SK-N-SH (cell line): Measurements from ENCODE around the gene IGF2BP2. TPM values are rescaled to one million over a fixed set of nuclear protein-coding genes. Genes with fewer than 3 reads are reported as not detected.

Experiments used
- CTCF ChIA-PET: fragments of 300-600, 350-600 bp; formaldehyde crosslinking; extraction: SDS; loops from one replicate; lab custom pipeline; 2021; lab: Yijun Ruan, JAX
- POLR2A ChIA-PET: fragments of 350-600 bp; sonication (Branson Sonifier 250); formaldehyde crosslinking; extraction: SDS; loops from one replicate; lab custom pipeline; 2020; ENCODE audit warnings: antibody characterized with exemption, inconsistent platforms; lab: Yijun Ruan, JAX
- DNase-seq: peaks from one replicate; pipeline ENCODE4 v3.0.0; 2012
- H2AFZ ChIP-seq: fragments of 200-600 bp; sonication (generic); 2 replicates; pipeline ENCODE4 v1.8.1; 2016; ENCODE audit warnings: antibody characterized with exemption, mild to moderate bottlenecking, low read depth
- H3F3A ChIP-seq: fragments of 200-600 bp; sonication (generic); replicated peaks from 2 replicates; pipeline ENCODE3; 2016; ENCODE audit warnings: antibody characterized with exemption, mild to moderate bottlenecking; ENCODE audit not compliant: insufficient read depth
- H3K27ac ChIP-seq, 2 experiments: fragments of 200-500 bp in 1 of 2; fragments of 200-600 bp in 1 of 2; sonication (Bioruptor generic) in 1 of 2; sonication (generic), shearing (Covaris generic) in 1 of 2; 2 replicates each; pipeline versions ENCODE4 v1.5.1 to v1.6.1; 2014 to 2016; ENCODE audit warnings: low read depth in 2 of 2, inconsistent platforms in 1 of 2, low read length in 1 of 2, mild to moderate bottlenecking in 1 of 2, mixed read lengths in 1 of 2
- H3K27me3 ChIP-seq: fragments of 200-600 bp; sonication (generic), shearing (Covaris generic); 2 replicates; pipeline ENCODE4 v1.6.1; 2016; ENCODE audit warnings: mixed run types; ENCODE audit not compliant: insufficient read depth
- H3K36me3 ChIP-seq, 2 experiments: fragments of 200-500 bp in 1 of 2; fragments of 200-600 bp in 1 of 2; sonication (Bioruptor generic) in 1 of 2; sonication (generic) in 1 of 2; replicated peaks in 1 of 2; 2 replicates each; pipeline versions ENCODE3 to v1.5.1; 2014 to 2016; ENCODE audit warnings: low read length in 1 of 2, mild to moderate bottlenecking in 1 of 2; ENCODE audit not compliant: insufficient read depth in 2 of 2, control insufficient read depth in 1 of 2
- H3K4me1 ChIP-seq, 2 experiments: fragments of 200-500 bp in 1 of 2; fragments of 200-600 bp in 1 of 2; sonication (Bioruptor generic) in 1 of 2; sonication (generic), shearing (Covaris generic) in 1 of 2; 2 replicates each; pipeline versions ENCODE4 v1.5.1 to v1.6.1; 2014 to 2016; ENCODE audit warnings: low read depth in 1 of 2, low read length in 1 of 2, mixed run types in 1 of 2; ENCODE audit not compliant: insufficient read depth in 2 of 2, control insufficient read depth in 1 of 2
- H3K4me2 ChIP-seq: fragments of 200-600 bp; sonication (generic), shearing (Covaris generic); 2 replicates; pipeline ENCODE4 v1.6.1; 2017; ENCODE audit warnings: mixed run types
- H3K4me3 ChIP-seq, 2 experiments: fragments of 200-500 bp in 1 of 2; fragments of 200-600 bp in 1 of 2; sonication (Bioruptor generic) in 1 of 2; sonication (generic), shearing (Covaris generic) in 1 of 2; 2 replicates each; pipeline versions ENCODE4 v1.5.1 to v1.8.1; 2014 to 2016; ENCODE audit warnings: low read depth in 2 of 2, inconsistent platforms in 1 of 2, low read length in 1 of 2, mild to moderate bottlenecking in 1 of 2, mixed read lengths in 1 of 2, moderate library complexity in 1 of 2
- H3K79me2 ChIP-seq: fragments of 200-600 bp; sonication (generic); 2 replicates; pipeline ENCODE4 v1.8.1; 2017; ENCODE audit warnings: mild to moderate bottlenecking; ENCODE audit not compliant: insufficient read depth
- H3K9ac ChIP-seq: fragments of 200-600 bp; sonication (generic); 2 replicates; pipeline ENCODE4 v1.6.1; 2017; ENCODE audit warnings: mixed run types
- H3K9me2 ChIP-seq: fragments of 200-600 bp; sonication (generic); 2 replicates; pipeline ENCODE4 v1.6.1; 2017; ENCODE audit warnings: mixed run types
- H3K9me3 ChIP-seq: fragments of 200-600 bp; sonication (generic); 2 replicates; pipeline ENCODE4 v1.6.1; 2017; ENCODE audit warnings: mixed run types, mild to moderate bottlenecking, moderate library complexity
- H4K20me1 ChIP-seq: fragments of 200-600 bp; sonication (generic); 2 replicates; pipeline ENCODE4 v1.6.1; 2017; ENCODE audit warnings: mild to moderate bottlenecking, mixed run types; ENCODE audit not compliant: insufficient read depth
- CHD2 ChIP-seq: fragments of 150-350 bp; IDR thresholded peaks from 2 replicates; pipeline ENCODE4 v1.6.1; 2018; ENCODE audit warnings: low read length; ENCODE audit not compliant: partially characterized antibody
- ELF1 ChIP-seq: IDR thresholded peaks from 2 replicates; pipeline ENCODE4 v1.4.0; 2012
- EP300 ChIP-seq, 2 experiments: IDR thresholded peaks; 2 replicates each; pipeline versions ENCODE4 v1.4.0 to v1.6.1; 2012; ENCODE audit warnings: borderline replicate concordance in 1 of 2, low read depth in 1 of 2, low read length in 1 of 2
- EZH2phosphoT487 ChIP-seq: fragments of 200-600 bp; sonication (generic); IDR thresholded peaks from 2 replicates; pipeline ENCODE4 v1.6.1; 2017; ENCODE audit warnings: low read depth, mixed run types, mild to moderate bottlenecking, antibody characterized with exemption, moderate library complexity, borderline replicate concordance
- FOXM1 ChIP-seq: IDR thresholded peaks from 2 replicates; pipeline ENCODE4 v1.4.0; 2012; ENCODE audit warnings: low read depth, mild to moderate bottlenecking
- GATA2 ChIP-seq: sonication (generic); formaldehyde crosslinking; IDR thresholded peaks from 2 replicates; pipeline ENCODE4 v1.5.0; 2020; ENCODE audit warnings: mild to moderate bottlenecking, missing genetic modification reagents
- JUND ChIP-seq: IDR thresholded peaks from 2 replicates; pipeline ENCODE4 v1.4.0; 2012
- MEF2A ChIP-seq: IDR thresholded peaks from 2 replicates; pipeline ENCODE4 v1.4.0; 2012; ENCODE audit warnings: low read depth, borderline replicate concordance
- MXI1 ChIP-seq: IDR thresholded peaks from 2 replicates; pipeline ENCODE4 v1.6.1; 2012; ENCODE audit warnings: mild to moderate bottlenecking, low read depth, low read length, improper control_type of control experiment
- NFIC ChIP-seq: IDR thresholded peaks from 2 replicates; pipeline ENCODE4 v1.4.0; 2012; ENCODE audit warnings: borderline replicate concordance
- NRF1 ChIP-seq: IDR thresholded peaks from 2 replicates; pipeline ENCODE4 v1.6.1; 2012; ENCODE audit warnings: low read depth, mild to moderate bottlenecking, low read length
- POLR2AphosphoS5 ChIP-seq: IDR thresholded peaks from 2 replicates; pipeline ENCODE4 v1.6.1; 2012; ENCODE audit warnings: low read depth, low read length
- RAD21 ChIP-seq: IDR thresholded peaks from 2 replicates; pipeline ENCODE4 v1.6.1; 2012; ENCODE audit warnings: mild to moderate bottlenecking, low read length
- RCOR1 ChIP-seq: fragments of 150-350 bp; IDR thresholded peaks from 2 replicates; pipeline ENCODE4 v1.6.1; 2017; ENCODE audit warnings: antibody characterized with exemption, low read length
- RXRA ChIP-seq: IDR thresholded peaks from 2 replicates; pipeline ENCODE4 v1.4.0; 2012; ENCODE audit warnings: low read depth, mild to moderate bottlenecking, borderline replicate concordance
- SMC3 ChIP-seq: IDR thresholded peaks from 2 replicates; pipeline ENCODE4 v1.6.1; 2012; ENCODE audit warnings: low read depth, low read length, improper control_type of control experiment
- TAF1 ChIP-seq: IDR thresholded peaks from 2 replicates; pipeline ENCODE4 v1.6.1; 2012; ENCODE audit warnings: low read depth, mild to moderate bottlenecking, low read length, moderate library complexity, borderline replicate concordance
- TCF12 ChIP-seq: IDR thresholded peaks from 2 replicates; pipeline ENCODE4 v1.4.0; 2012
- YY1 ChIP-seq: IDR thresholded peaks from 2 replicates; pipeline ENCODE4 v1.4.0; 2012; ENCODE audit warnings: low read depth, mild to moderate bottlenecking
- WGBS: methylation state at CpG from one replicate; pipeline ENCODE4 v1.1.6; 2017; ENCODE audit warnings: low lambda C conversion rate; 5-methylcytosine and 5-hydroxymethylcytosine counted together
- polyA plus RNA-seq, 3 experiments: library from polyadenylated mRNA; depleted of rRNA; stranded (reverse); fragments of >200 nt; gene quantifications; 2 replicates each; pipeline ENCODE4 v1.2.3, GENCODE V29; 2012
- TF ChIP-seq, protein P1 (sequence below): IDR thresholded peaks from 2 replicates; pipeline ENCODE4 v1.6.1; 2012; ENCODE audit warnings: mild to moderate bottlenecking, low read depth, low read length, moderate library complexity
- TF ChIP-seq, protein P2 (sequence below): fragments of 150-350 bp; IDR thresholded peaks from 2 replicates; pipeline ENCODE4 v1.6.1; 2016; ENCODE audit warnings: mild to moderate bottlenecking, low read depth, low read length
- TF ChIP-seq, protein P3 (sequence below): IDR thresholded peaks from 2 replicates; pipeline ENCODE4 v1.4.0; 2012; ENCODE audit warnings: low read depth, borderline replicate concordance
- TF ChIP-seq, protein P4 (sequence below): IDR thresholded peaks from 2 replicates; pipeline ENCODE4; 2012

Gene IGF2BP2
- polyA plus RNA-seq, 1 of the 3 experiments (the other 2 are of a cell fraction) = 5.4 TPM

DNA sequence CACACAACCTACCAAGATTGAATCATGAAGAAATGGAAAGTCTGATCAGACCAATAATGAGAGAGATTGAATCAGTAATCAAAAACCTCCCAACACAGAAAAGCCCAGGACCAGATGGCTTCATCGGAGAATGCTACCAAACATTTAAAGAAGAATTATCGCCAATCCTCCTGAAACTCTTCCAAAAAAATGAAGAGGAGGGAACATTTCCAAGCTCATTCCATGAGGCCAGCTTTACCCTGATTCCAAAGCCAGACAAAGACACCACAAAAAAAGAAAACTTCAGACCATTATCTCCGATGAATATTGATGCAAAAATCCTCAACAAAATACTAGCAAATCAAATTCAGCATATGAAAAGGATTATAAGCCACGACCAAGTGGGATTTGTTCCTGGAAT, 144.6 kb downstream of the IGF2BP2 start:
- Histone ChIP-seq H3K27ac (no peak overlapping the region; a peak in 1 of 4 replicates), H3K9me3 (no peaks in the 10 kb centered on the region), H3K36me3 (peaks cover 11 to 78% of the 10 kb centered on the region in 2 experiments), H3K9ac (no peak overlapping the region), H3F3A (peaks cover 16% of the 10 kb centered on the region), H3K4me1 (no peaks in the 10 kb centered on the region), H3K79me2 (peaks cover 67% of the 10 kb centered on the region), H2AFZ (no peak overlapping the region), H3K9me2 (no peaks in the 10 kb centered on the region), H3K4me2 (no peak overlapping the region), H4K20me1 (no peaks in the 10 kb centered on the region), H3K4me3 (no peak overlapping the region), H3K27me3 (no peaks in the 10 kb centered on the region)
- ChIA-PET POLR2A (no interaction called here), CTCF (interaction anchor here (1.0 to 5.5 kb wide), 4 partner anchors 12 to 89 kb away, joined by 3 to 54 read pairs (median 28); no protein-coding TSS in a partner anchor)
- WGBS = 40% methylated on average over 4 of the region's 4 CpGs
- no peak for DNase-seq
- no peak for TF ChIP-seq EP300 (IDR thresholded peaks at IDR 0.05; ENCODE audit: borderline replicate concordance in 1 of 2, low read depth in 1 of 2, low read length in 1 of 2)
- TF ChIP-seq, protein P1, sequence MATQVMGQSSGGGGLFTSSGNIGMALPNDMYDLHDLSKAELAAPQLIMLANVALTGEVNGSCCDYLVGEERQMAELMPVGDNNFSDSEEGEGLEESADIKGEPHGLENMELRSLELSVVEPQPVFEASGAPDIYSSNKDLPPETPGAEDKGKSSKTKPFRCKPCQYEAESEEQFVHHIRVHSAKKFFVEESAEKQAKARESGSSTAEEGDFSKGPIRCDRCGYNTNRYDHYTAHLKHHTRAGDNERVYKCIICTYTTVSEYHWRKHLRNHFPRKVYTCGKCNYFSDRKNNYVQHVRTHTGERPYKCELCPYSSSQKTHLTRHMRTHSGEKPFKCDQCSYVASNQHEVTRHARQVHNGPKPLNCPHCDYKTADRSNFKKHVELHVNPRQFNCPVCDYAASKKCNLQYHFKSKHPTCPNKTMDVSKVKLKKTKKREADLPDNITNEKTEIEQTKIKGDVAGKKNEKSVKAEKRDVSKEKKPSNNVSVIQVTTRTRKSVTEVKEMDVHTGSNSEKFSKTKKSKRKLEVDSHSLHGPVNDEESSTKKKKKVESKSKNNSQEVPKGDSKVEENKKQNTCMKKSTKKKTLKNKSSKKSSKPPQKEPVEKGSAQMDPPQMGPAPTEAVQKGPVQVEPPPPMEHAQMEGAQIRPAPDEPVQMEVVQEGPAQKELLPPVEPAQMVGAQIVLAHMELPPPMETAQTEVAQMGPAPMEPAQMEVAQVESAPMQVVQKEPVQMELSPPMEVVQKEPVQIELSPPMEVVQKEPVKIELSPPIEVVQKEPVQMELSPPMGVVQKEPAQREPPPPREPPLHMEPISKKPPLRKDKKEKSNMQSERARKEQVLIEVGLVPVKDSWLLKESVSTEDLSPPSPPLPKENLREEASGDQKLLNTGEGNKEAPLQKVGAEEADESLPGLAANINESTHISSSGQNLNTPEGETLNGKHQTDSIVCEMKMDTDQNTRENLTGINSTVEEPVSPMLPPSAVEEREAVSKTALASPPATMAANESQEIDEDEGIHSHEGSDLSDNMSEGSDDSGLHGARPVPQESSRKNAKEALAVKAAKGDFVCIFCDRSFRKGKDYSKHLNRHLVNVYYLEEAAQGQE = no peak
- TF ChIP-seq, protein P2, sequence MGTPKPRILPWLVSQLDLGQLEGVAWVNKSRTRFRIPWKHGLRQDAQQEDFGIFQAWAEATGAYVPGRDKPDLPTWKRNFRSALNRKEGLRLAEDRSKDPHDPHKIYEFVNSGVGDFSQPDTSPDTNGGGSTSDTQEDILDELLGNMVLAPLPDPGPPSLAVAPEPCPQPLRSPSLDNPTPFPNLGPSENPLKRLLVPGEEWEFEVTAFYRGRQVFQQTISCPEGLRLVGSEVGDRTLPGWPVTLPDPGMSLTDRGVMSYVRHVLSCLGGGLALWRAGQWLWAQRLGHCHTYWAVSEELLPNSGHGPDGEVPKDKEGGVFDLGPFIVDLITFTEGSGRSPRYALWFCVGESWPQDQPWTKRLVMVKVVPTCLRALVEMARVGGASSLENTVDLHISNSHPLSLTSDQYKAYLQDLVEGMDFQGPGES = no peak
- TF ChIP-seq MXI1 = no peak
- TF ChIP-seq TAF1 = no peak
- no peak for TF ChIP-seq EZH2phosphoT487
- TF ChIP-seq TCF12 = no peak
- no peak for TF ChIP-seq ELF1
- TF ChIP-seq SMC3 = no peak
- TF ChIP-seq NRF1 = no peak

DNA sequence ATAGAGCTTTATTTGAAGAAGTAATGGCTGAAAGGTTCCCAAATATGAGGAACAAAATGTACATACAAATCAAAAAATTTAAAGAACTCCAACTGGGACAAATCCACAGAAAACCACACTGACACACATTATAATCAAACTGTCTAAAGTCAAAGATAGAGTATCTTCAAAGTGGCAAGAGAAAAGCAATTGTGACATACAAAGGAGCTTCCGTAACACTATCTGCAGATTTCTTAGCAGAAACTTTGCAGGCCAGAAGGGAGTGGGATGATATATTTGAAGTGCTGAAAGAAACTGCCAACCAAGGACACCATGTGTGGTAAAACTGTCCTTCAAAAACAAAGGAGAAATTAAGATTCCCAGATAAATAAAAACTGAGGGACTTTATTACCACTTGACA, 146.8 kb downstream of the IGF2BP2 start:
- H3K9me2 ChIP-seq = no peaks in the 10 kb centered on the region
- peaks cover 12% of the 10 kb centered on the region for H3F3A ChIP-seq
- no peak overlapping the region for H3K9ac ChIP-seq
- ChIA-PET POLR2A (no interaction called here), CTCF (interaction anchor here (0.8 to 5.5 kb wide), 15 partner anchors 9 to 105 kb away, joined by 3 to 54 read pairs (median 5); no protein-coding TSS in a partner anchor)
- 100% methylated on average over 1 of the region's 1 CpG for WGBS
- no peaks in the 10 kb centered on the region for H3K4me1 ChIP-seq
- no peaks in the 10 kb centered on the region for H3K9me3 ChIP-seq
- peak overlapping the region in 1 of 2 experiments; percentile 5; a peak in 1 of 4 replicates for H3K27ac ChIP-seq
- H3K4me3 ChIP-seq = no peak overlapping the region
- H4K20me1 ChIP-seq = no peaks in the 10 kb centered on the region
- no peak overlapping the region for H3K4me2 ChIP-seq
- no peak for DNase-seq
- peaks cover 28 to 76% of the 10 kb centered on the region in 2 experiments for H3K36me3 ChIP-seq
- no peaks in the 10 kb centered on the region for H3K27me3 ChIP-seq
- H2AFZ ChIP-seq = no peak overlapping the region
- peaks cover 61% of the 10 kb centered on the region for H3K79me2 ChIP-seq
- no peak for TF ChIP-seq CHD2
- TF ChIP-seq GATA2 (CRISPR knock-in tag) = no peak
- no peak for TF ChIP-seq YY1
- TF ChIP-seq POLR2AphosphoS5 = no peak
- no peak for TF ChIP-seq TCF12
- no peak for TF ChIP-seq NFIC
- TF ChIP-seq FOXM1 = no peak
- TF ChIP-seq MEF2A = no peak
- TF ChIP-seq JUND = no peak
- TF ChIP-seq RXRA = no peak
- TF ChIP-seq EP300 (IDR thresholded peaks at IDR 0.05; ENCODE audit: borderline replicate concordance in 1 of 2, low read depth in 1 of 2, low read length in 1 of 2) = no peak
- no peak for TF ChIP-seq RCOR1
- TF ChIP-seq RAD21 = no peak
- no peak for TF ChIP-seq ELF1
- TF ChIP-seq, protein P3, sequence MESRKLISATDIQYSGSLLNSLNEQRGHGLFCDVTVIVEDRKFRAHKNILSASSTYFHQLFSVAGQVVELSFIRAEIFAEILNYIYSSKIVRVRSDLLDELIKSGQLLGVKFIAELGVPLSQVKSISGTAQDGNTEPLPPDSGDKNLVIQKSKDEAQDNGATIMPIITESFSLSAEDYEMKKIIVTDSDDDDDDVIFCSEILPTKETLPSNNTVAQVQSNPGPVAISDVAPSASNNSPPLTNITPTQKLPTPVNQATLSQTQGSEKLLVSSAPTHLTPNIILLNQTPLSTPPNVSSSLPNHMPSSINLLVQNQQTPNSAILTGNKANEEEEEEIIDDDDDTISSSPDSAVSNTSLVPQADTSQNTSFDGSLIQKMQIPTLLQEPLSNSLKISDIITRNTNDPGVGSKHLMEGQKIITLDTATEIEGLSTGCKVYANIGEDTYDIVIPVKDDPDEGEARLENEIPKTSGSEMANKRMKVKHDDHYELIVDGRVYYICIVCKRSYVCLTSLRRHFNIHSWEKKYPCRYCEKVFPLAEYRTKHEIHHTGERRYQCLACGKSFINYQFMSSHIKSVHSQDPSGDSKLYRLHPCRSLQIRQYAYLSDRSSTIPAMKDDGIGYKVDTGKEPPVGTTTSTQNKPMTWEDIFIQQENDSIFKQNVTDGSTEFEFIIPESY = no peak
- TF ChIP-seq, protein P4, sequence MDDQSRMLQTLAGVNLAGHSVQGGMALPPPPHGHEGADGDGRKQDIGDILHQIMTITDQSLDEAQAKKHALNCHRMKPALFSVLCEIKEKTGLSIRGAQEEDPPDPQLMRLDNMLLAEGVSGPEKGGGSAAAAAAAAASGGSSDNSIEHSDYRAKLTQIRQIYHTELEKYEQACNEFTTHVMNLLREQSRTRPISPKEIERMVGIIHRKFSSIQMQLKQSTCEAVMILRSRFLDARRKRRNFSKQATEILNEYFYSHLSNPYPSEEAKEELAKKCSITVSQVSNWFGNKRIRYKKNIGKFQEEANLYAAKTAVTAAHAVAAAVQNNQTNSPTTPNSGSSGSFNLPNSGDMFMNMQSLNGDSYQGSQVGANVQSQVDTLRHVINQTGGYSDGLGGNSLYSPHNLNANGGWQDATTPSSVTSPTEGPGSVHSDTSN = no peak
